NCI-H526 (cell line): ENCODE measurements around the gene RETREG2.
A peak's percentile ranks its signal among the peaks of the same experiment; 100 is the strongest.

Source experiments
- DNase-seq, 2 experiments: peaks; one replicate each; lab custom pipeline; 2025; lab: John Stamatoyannopoulos, UW

The RETREG2 gene

DNA sequence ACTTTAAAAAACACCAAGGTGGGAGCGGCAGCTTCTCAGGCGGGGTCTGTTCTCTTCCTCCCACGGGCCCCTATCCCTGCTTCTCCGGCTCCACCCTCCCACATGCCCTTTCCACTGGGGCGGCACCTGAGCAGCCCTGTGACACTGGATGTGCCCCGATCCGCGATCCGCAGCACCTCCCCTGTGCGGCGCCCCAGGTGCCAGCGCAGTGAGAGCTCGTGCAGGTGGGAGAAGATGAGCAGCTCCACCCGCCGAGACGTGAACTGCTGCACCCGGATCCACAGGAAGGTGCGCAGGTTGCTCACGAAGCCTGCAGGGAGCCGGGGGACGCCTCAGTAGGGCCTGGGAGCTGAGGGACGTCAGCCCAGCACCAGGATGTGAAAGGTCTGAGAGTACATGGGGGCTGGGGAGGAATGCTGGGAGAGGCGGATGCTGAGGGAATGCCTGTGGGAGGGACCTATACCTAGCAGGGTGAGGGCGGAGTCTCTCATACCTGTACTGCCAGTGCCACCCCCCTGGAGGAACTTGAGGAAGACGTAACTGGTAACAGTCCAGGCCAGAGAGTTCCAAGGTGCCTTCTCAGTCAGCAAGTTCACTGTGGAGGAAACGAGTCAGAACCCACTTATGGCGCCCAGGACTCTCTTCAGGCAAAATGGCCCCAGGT, 37.9 kb downstream of the RETREG2 start:
- no peak for DNase-seq

DNA sequence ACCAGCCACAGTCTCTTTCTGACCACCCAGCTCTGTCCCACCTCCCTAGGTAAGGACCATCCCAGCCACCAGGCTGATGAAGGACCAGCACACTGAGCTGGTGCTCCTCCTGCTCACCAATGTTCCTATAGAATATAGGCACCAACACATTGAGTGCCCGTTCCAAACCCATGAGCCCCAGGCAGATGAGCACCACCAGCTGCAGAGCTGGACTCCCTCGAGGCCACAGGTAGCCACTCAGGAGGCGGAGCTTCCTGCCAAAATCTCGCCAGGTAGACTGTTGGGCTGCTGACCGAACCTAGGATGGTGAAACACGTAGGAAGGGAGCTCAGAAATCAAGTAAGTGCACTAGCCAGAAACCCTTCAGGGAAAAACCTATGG, 38.5 kb downstream of the RETREG2 start:
- DNase-seq = no peak

DNA sequence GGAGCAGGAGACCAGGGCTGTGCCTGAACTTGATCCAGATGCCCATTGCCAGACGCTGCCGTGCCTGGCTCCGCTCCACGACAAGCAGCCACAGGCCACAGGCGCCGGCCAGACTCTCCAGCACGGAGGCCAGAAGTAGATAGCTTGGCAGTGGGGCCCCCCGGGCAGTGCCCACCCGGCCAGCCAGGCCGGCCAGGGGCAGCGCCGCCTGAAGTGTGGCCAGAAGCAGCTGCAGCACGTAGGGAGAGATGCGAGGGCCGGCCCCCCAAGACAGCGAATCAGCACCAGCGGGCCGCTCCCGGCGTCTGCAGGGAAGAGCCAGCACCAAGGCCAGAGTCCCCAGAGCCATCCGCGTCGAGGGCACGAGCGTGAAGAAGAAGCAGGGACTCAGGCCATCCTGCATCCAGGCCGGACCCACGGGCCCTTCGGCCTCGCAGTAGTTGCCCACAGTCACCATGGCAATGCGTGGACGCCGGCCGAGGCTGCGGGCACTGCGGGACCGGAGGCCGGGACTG, 40.2 kb downstream of the RETREG2 start:
- peak; percentile 66 to 78 for DNase-seq

DNA sequence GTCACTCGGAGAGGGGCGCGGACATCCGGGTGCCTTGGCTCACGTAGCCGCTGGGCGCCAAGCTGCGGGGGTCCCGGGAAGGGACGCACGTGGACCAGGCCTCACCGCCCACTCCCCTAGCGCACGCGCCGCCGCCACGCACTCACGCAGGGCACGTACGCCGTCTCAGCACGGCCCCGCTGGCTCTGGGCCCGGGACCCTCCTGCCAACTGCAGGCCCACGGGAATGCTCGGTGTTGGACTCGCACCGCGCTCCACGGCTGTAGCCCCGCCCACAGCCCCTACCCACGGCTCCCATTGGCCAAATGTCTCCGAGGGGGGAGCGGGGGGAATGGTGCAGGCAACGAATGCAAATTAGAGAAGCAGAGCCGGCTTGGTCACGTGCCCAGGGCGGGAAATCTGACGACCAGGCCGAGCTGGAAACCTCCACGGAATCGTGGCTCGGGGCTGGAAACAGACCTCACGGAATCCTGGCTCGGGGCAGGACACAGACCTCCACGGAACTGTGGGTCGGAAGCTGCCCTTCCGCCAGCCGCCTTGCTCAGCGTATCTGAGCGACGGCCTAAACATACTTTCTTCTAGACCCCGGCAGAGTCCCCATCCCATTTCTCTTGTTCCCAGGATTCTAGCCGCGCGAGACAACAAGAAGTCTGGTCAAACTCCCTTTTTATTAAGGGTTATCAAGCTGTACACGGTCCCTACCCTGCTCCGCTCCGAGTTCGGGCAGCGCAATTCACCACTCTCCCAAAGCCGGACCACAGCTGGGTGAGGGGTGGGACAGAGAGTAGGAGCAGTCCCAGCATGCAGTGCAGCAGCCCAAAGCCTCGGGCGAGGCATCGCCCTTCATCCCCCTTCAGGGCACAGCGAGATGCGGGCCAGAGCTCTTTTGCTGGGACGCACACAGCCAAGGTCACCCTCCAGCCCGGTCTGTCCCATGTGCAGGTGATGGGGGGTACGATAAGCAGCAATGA, 40.9 kb downstream of the RETREG2 start, which contains the start of gene ABCB6:
ABCB6 (minus strand) TSS at position 227 of the 970 bp plus-strand sequence. CDS start 285 bp downstream, outside the sequence.
- peak; percentile 92 to 98 for DNase-seq

DNA sequence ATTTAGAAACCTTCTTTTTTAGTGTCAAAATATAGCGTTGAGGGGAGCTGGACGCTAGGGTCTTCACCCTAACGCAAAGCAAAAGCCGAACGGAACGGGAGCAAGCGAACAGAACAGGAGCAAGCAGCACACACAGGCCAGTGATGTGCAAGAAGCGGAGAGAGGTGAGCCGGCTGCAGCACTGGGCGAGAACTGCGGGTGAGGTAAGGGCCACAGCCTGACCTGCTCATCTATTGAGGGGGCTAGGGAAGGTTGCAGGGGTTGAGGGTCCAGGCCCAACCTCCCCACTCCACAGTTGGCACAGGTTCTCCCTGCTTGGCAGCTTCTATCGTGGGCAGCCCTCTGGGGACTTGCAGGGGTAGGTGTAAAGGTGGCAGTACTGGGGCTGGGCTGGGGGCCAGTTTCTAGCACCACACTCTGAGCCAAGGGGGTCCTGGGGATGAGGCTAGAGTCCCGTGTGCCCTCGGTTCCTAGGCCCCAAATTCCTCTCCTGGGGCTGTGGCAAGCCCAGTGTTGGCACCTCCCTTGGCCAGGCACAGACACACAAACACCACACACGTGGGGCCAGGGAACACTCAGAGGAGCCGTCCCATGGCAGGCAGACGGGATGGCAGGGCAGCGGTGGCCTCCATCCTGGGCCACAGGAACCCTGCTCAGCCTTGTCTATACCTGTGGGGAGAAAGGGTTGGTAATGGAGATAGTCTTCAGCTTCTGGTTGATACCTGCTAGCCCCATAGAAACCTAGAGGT, 41.9 kb downstream of the RETREG2 start:
- no peak for DNase-seq

DNA sequence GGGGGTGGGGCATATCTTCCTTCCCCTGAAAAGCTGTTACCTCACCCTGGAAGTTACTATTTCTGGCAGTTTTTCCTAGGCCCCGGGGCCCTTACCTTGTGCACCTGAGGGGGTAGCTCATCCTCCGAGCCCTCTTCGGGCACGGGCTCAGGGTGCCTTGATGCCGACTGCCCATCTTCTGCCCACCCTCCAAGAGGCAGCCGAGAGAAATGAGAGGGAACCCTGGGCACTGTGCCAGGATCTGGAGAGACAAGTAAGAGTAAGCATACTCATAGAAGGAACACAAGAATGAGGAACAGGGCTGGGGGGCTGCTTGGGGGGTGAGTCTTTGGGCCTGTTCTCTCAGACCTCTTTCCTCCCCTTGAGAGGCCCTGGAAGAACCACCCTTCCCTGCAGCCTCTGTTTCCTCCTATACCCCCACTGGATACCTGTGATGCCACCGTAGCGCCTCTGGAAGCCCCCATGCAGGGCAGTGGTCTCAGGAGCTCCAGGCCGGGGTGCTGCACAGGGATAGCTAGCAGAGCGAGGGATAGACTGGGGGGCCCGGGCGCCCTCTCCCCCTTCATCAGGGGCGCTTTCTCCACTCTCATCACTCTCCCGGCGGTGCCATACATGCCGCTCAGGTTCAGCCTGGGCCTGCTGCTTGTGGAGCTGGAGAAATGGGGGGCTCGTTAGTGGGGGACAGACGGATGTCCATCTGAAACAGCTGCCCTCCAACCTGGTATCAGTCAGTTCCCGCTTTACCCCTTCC, 42.8 kb downstream of the RETREG2 start:
- DNase-seq = no peak

DNA sequence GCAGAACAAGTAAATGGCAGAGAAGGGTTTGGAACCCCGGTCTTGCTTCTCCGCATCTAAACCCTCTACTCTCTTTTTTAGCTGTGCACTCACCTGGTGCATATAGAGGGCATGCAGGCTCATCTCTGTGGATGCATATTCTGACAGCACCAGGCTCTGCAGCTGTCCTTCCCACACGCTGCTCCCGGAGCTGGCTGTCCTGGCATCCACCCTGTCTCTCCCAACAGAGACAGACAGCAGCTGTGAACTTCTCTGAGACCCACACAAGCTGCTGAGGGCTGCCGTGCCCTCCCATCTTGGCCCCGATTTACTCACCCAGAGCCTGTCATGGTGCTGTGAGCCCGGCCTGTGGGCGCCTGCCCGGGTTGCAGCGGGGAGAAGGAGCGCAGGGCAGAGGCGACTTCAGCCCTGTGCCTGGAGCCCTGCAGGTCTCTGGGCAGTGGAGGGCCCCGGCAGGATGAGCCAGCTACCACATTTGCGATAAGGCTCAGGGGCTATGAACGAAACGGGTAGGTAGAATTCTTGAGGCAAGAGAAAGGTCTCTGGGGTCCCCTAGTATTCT, 44.0 kb downstream of the RETREG2 start:
- DNase-seq = no peak

DNA sequence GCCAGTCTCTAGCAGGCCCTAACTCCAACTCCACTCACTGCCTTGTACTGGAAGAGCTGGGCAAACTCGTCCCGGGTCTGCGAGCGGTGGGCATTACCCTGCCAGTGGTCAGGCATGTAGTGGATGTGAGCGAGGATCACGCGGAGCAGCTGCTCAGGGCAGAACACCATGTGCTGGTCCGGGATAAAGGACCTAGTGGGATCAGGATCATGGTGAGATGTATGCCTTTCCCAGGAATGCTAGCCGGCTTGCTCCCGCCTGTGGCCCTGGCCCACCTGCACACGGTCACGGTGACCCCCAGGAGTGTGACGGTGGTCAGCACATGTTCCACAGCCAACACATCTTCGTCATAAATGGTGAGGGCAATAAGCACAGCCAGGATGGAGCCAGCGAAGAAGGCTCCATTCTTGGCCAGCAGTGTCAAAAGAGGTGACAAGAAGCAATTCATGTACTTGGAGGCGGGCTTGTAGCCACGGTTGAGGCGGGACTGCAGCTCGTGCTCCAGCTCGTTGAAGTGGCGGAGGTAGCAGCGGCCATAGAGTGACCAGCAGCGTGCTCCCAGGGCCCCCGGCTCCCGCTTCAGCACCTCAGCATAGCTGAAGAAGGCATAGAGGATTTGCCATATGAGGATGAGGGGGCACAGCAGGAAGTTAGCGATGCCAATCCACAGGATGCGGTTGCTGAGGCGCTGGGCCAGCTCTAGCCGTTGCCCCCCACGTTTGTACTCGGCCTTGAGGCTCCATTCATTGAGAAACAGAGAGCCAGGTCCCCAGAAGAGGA, 45.9 kb downstream of the RETREG2 start:
- DNase-seq = no peak

DNA sequence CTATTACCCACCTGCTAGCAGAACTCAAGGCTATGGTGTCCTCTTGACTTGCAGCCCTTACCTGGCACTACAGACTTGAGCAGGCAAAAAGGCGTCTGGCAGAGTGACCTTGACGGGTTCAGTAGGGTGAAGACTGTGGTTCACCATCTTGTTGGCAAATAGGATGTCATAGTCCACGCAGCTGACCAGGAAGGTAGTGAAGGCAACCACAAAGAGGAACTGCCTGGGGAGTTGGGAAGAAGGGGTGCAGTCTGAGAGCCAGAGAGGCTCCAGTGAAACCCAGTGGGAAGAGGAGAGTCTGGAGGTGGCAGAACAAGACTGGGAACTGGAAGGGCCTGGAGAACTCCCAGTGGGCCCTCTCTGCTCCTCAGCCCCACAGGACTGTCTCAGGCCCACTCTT, 47.3 kb downstream of the RETREG2 start:
- DNase-seq = no peak

DNA sequence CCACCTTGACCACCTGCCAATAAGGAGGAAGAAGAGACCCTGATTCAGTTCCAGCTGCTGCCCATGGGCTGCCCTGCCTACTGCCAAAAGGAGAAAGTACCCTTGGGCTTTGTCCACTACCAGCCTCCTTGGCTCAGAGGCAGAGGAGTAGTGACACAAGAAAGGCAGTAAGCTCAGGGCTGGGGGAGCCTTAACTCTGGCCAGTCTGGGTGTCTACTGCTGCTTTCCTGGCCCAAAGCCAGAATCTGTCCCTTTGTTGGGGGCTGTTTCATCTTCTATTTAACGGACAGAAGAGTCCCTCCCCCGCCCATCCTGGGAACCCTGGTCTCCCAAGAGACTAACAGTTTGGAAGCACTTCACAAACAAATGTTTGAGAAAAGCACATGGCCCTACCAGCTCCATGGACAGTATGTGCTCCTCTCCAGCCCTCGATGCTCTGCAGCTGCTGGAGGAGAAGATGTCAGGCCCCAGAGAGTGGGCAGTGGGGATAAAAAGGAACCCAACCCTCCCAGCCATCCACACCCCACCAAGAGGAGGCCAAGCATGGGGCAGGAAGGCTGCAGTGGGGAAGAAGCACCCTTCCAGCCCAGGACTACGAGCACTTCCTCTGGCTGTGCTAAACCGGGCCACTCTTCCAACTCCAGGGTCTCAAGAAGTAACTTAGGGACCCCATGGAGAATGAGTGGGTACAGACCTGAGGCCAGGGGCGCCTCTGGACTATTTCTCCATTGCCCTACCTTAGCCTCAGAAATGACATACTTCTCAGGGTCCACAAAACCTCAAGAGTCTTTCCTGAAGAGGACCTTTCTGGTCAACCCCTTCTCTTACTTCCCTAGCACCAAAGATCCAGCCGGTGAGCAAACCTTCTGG, 50.2 kb downstream of the RETREG2 start:
- DNase-seq = no peak

DNA sequence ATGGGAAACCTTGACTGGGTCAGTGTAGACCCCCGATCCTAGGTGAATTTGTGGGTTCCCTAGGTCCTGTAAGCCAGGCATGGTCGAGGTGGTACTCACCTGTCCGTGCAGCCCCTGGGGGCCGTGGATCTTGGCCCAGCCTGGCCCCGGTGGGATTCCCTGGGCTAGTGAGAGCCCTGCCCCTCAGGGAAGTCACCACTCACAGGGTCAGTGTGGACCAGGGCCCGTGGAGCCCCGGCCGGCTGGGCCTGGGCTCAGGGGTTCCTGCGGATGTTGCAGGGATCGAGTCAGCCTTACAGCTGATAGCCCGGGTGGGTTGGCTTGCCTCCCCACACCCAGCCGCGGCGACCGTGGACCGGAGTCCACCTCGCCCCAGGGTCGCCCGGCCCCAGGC, 50.8 kb downstream of the RETREG2 start:
- DNase-seq = no peak

DNA sequence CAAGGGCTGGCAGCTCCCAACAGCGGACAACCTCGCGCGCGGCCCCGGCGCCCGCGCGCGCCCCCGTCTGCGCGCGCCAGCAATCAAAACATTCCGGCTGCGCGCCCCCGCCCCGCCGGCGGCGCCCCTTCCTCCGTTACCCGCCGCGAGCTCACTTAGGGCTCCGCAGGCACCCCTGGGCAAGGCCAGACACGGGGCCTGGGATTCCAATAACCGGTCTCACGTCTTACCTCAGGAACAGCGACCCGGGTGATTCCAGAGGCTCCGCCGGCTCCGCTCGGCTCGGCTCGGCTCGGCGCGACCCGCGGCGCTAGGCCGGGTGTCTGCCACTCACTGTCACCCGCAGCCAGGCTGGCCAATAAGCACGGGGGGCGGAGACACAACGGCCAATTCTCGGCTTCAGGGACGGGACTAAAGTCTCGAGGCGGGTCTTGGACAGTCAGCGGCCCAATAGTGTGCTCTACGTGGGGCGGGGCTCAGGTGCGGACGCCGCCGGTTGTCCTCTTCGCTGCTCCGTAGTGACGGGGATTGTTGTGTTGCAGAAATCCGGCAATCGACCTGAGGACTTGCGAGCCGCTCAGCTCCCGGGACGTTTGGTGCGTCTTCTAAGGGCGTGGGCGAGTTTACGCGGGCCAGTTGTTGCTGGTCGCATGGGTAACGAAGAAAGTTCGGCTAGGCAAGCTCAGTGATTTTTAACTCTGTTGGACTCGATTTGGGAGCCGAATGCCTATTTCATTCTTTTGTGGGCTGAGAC, 51.4 kb downstream of the RETREG2 start, which contains the start of the genes ANKZF1 and ATG9A:
ANKZF1 (plus strand) TSS at position 502 of the 754 bp plus-strand sequence. CDS start 452 bp downstream, outside the sequence.
ATG9A (minus strand) TSS at position 332 of the 754 bp plus-strand sequence. CDS start 1,612 bp downstream, outside the sequence.
- DNase-seq = peak; percentile 98 to 99

DNA sequence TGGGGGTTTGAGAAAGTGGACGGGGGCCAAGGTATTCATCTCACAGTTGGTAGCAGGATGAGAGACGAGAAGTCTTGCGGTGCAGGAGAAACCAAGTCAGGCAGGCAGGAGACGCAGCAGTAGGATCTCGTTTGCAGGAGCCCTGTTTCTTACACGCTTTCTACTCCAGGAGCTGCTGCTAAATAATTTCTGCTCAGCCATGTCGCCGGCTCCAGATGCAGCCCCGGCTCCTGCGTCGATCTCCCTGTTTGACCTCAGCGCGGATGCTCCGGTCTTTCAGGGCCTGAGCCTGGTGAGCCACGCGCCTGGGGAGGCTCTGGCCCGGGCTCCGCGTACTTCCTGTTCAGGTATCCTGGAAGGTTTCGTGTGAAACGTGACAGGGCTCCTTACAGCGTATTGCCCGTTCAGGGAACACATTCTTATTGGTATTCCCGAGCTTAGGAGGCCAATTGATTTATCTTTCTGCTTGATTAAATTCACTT, 52.0 kb downstream of the RETREG2 start:
- peak in 1 of 2 experiments; percentile 55 for DNase-seq

DNA sequence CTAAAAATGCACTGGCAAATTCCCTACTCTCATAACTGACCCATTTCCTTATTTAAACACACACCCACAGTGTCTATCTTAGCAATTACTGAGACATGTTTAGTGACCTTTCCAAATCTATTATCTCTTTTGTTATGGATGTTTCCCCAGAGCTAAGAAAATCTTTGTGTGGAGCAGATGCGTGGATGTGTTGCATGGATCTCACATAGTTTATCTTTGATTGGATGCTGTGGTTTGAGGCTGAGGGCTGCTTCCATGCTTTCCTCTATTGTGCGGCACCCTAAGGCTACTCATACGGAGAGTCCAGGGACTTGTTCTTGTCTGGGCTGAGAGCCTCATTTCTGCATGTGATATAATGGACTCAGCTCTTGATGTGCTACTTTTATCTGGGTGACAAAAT, 56.3 kb downstream of the RETREG2 start:
- DNase-seq = no peak
